HepG2 (cell line): Measurements from ENCODE around the gene BSG. TPM values are rescaled to one million over a fixed set of nuclear protein-coding genes. Genes with fewer than 3 reads are reported as not detected.
A peak's percentile ranks its signal among the peaks of the same experiment; 100 is the strongest.

Experiments used
- BORCS8-MEF2B ChIP-seq: sonication (generic); formaldehyde crosslinking; IDR thresholded peaks from 2 replicates; pipeline ENCODE4 v1.8.0; 2022; ENCODE audit warnings: mild to moderate bottlenecking, missing genetic modification reagents
- CHD4 ChIP-seq: fragments of 200-600 bp; sonication (generic); IDR thresholded peaks from 2 replicates; pipeline ENCODE4 v1.7.0; 2017; ENCODE audit warnings: mild to moderate bottlenecking, low read length, borderline replicate concordance
- CREM ChIP-seq, 2 experiments: sonication (generic) in 1 of 2; formaldehyde crosslinking in 1 of 2; IDR thresholded peaks; 2 replicates each; pipeline versions ENCODE4 v1.4.0 to v1.6.1; 2016 to 2020; ENCODE audit warnings: antibody characterized with exemption in 1 of 2, mild to moderate bottlenecking in 1 of 2, missing genetic modification reagents in 1 of 2
- GLI4 ChIP-seq: sonication (generic); formaldehyde crosslinking; IDR thresholded peaks from 2 replicates; pipeline ENCODE4 v1.5.1; 2020; ENCODE audit warnings: missing genetic modification reagents, mild to moderate bottlenecking, moderate library complexity, borderline replicate concordance
- HMGXB3 ChIP-seq: sonication (generic); formaldehyde crosslinking; IDR thresholded peaks from 2 replicates; pipeline ENCODE4 v1.4.0; 2020; ENCODE audit warnings: missing genetic modification reagents, borderline replicate concordance
- IKZF4 ChIP-seq: sonication (generic); formaldehyde crosslinking; IDR thresholded peaks from 2 replicates; pipeline ENCODE4 v1.5.1; 2020; ENCODE audit warnings: borderline replicate concordance, mild to moderate bottlenecking, low read depth, missing genetic modification reagents; ENCODE audit errors: not compliant biosample characterization
- JDP2 ChIP-seq: sonication (generic); formaldehyde crosslinking; IDR thresholded peaks from 2 replicates; pipeline ENCODE4 v1.8.1; 2022; ENCODE audit warnings: missing genetic modification reagents, borderline replicate concordance
- MAFG ChIP-seq: sonication (generic); formaldehyde crosslinking; IDR thresholded peaks from 2 replicates; pipeline ENCODE4 v1.5.1; 2020; ENCODE audit warnings: mild to moderate bottlenecking, missing genetic modification reagents
- MEF2D ChIP-seq: sonication (generic); formaldehyde crosslinking; IDR thresholded peaks from 2 replicates; pipeline ENCODE4 v1.5.1; 2020; ENCODE audit warnings: mild to moderate bottlenecking, missing genetic modification reagents
- POGZ ChIP-seq: sonication (generic); formaldehyde crosslinking; IDR thresholded peaks from 2 replicates; pipeline ENCODE4 v1.4.0; 2020; ENCODE audit warnings: mild to moderate bottlenecking, missing genetic modification reagents
- REXO4 ChIP-seq: sonication (generic); formaldehyde crosslinking; IDR thresholded peaks from 2 replicates; pipeline ENCODE4 v1.8.0; 2022; ENCODE audit warnings: missing genetic modification reagents, mild to moderate bottlenecking, borderline replicate concordance
- SNAPC2 ChIP-seq: sonication (generic); formaldehyde crosslinking; IDR thresholded peaks from 2 replicates; pipeline ENCODE4 v1.8.1; 2022; ENCODE audit warnings: mild to moderate bottlenecking, missing genetic modification reagents
- ZEB1 ChIP-seq: IDR thresholded peaks from 2 replicates; pipeline ENCODE4 v1.6.1; 2012; ENCODE audit warnings: mild to moderate bottlenecking, low read depth, inconsistent platforms; ENCODE audit not compliant: insufficient replicate concordance
- ZHX2 ChIP-seq, 2 experiments: sonication (generic) in 1 of 2; formaldehyde crosslinking in 1 of 2; IDR thresholded peaks; 2 replicates each; pipeline versions ENCODE4 v1.6.1 to v1.9.0; 2014 to 2022; ENCODE audit warnings: antibody characterized with exemption in 1 of 2, borderline replicate concordance in 1 of 2, inconsistent platforms in 1 of 2, low read depth in 1 of 2, missing genetic modification reagents in 1 of 2
- ZNF256 ChIP-seq: sonication (generic); formaldehyde crosslinking; conservative IDR thresholded peaks from 2 replicates; pipeline ENCODE4 v1.4.0; 2020; ENCODE audit warnings: missing genetic modification reagents
- ZNF556 ChIP-seq: sonication (generic); formaldehyde crosslinking; IDR thresholded peaks from 2 replicates; pipeline ENCODE4 v1.4.0; 2020; ENCODE audit warnings: mild to moderate bottlenecking, missing genetic modification reagents, borderline replicate concordance
- ZSCAN31 ChIP-seq: sonication (generic); formaldehyde crosslinking; IDR thresholded peaks from 2 replicates; pipeline ENCODE4 v1.5.0; 2020; ENCODE audit warnings: low read depth, mild to moderate bottlenecking, missing genetic modification reagents
- polyA plus RNA-seq, 8 experiments: library from polyadenylated mRNA; depleted of rRNA in 3 of 8; stranded (reverse) in 7 of 8; unstranded in 1 of 8; fragments of >200 nt; fragmentation: Illumina TruSeq in 4 of 8; extraction: Trizol in 4 of 8; gene quantifications; 2 replicates each; pipeline versions ENCODE4 v1.2.1 to v1.2.3, GENCODE V29; 2011 to 2016; ENCODE audit warnings: low read depth in 4 of 8, missing spikeins in 1 of 8, mixed read lengths in 1 of 8; ENCODE audit not compliant: insufficient read depth in 1 of 8
- total RNA-seq, 5 experiments: library from RNA; depleted of rRNA; stranded (reverse); fragments of >200 nt; fragmentation: Illumina TruSeq; extraction: Trizol; gene quantifications; 2 replicates each; pipeline ENCODE4 v1.2.3, GENCODE V29; 2016; ENCODE audit warnings: low read depth in 1 of 5

BSG gene
- total and polyA plus RNA-seq, 2 of the 13 experiments (the other 11 are each of a cell fraction or from before 2014, with no cell fraction given): 309 to 754 TPM

- TF ChIP-seq HMGXB3 (CRISPR knock-in tag): no peak
- no peak; the same call in 1 of the 2 replicates for TF ChIP-seq POGZ
- TF ChIP-seq ZEB1: no peak
- 0 out of 2 replicates have a peak, but pooled peaks have one; percentile 33 for TF ChIP-seq GLI4 (CRISPR knock-in tag)
- TF ChIP-seq MAFG (CRISPR knock-in tag): 0 out of 2 replicates have a peak, but pooled peaks have one; percentile 19
- TF ChIP-seq SNAPC2 (CRISPR knock-in tag): no peak
- no peak for TF ChIP-seq CHD4
- TF ChIP-seq CREM (IDR thresholded peaks at IDR 0.05): no peak
- TF ChIP-seq CREM (CRISPR knock-in tag; IDR thresholded peaks at IDR 0.05): no peak
- TF ChIP-seq ZHX2 (IDR thresholded peaks at IDR 0.05; ENCODE audit: low read depth): no peak
- TF ChIP-seq ZHX2 (CRISPR knock-in tag; IDR thresholded peaks at IDR 0.05; ENCODE audit: borderline replicate concordance): no peak
- TF ChIP-seq ZNF256 (CRISPR knock-in tag): no peak
- TF ChIP-seq MEF2D (CRISPR knock-in tag): no peak
- TF ChIP-seq JDP2: no peak
- TF ChIP-seq BORCS8-MEF2B (CRISPR knock-in tag): no peak
- TF ChIP-seq IKZF4 (CRISPR knock-in tag): no peak
- no peak; the same call in 1 of the 2 replicates for TF ChIP-seq ZNF556
- TF ChIP-seq ZSCAN31: no peak
- no peak for TF ChIP-seq REXO4
Observed at GRCh38 chr19:572743-573518, 535 bp downstream of the BSG start (continued).
